ENCODE data around the gene DECR2. TPM values are rescaled to one million over a fixed set of nuclear protein-coding genes. Genes with fewer than 3 reads are reported as not detected.

DECR2 gene
- total RNA-seq, 1 experiment from 2014 or later = 52.6 TPM

GRCh38 chr16:397736-398332, 3.9 kb upstream of the DECR2 start:
- intact Hi-C loops (cut with micrococcal nuclease; ENCODE audit: unreplicated experiment) = no loop called here
- POLR2A ChIA-PET = no interaction called here
- 0 out of 2 replicates have a peak, but pooled peaks cover 4% of the 10 kb centered on the region for H3K4me1 ChIP-seq
- no peaks in the 10 kb centered on the region for H3K27me3 ChIP-seq (replicated peaks; ENCODE audit: control insufficient read depth, insufficient read depth, low read length)
- CTCF ChIA-PET = interaction anchor here (0.6 to 1.0 kb wide), 2 partner anchors 17 to 45 kb away, joined by 3 read pairs; partner anchors contain the start of gene AXIN1
- no peaks in the 10 kb centered on the region for H3K27me3 Mint-ChIP-seq (ENCODE audit: insufficient read depth, unreplicated experiment)
- H3K36me3 ChIP-seq (ENCODE audit: control insufficient read depth, insufficient read depth, low read length) = peaks cover 3% of the 10 kb centered on the region
- H3K9me3 Mint-ChIP-seq (ENCODE audit: unreplicated experiment) = no peaks in the 10 kb centered on the region
- no peaks in the 10 kb centered on the region for H3K9me3 ChIP-seq
- TF ChIP-seq, protein P1, sequence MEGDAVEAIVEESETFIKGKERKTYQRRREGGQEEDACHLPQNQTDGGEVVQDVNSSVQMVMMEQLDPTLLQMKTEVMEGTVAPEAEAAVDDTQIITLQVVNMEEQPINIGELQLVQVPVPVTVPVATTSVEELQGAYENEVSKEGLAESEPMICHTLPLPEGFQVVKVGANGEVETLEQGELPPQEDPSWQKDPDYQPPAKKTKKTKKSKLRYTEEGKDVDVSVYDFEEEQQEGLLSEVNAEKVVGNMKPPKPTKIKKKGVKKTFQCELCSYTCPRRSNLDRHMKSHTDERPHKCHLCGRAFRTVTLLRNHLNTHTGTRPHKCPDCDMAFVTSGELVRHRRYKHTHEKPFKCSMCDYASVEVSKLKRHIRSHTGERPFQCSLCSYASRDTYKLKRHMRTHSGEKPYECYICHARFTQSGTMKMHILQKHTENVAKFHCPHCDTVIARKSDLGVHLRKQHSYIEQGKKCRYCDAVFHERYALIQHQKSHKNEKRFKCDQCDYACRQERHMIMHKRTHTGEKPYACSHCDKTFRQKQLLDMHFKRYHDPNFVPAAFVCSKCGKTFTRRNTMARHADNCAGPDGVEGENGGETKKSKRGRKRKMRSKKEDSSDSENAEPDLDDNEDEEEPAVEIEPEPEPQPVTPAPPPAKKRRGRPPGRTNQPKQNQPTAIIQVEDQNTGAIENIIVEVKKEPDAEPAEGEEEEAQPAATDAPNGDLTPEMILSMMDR (IDR thresholded peaks at IDR 0.05; ENCODE audit: insufficient read depth in 1 of 2, low read depth in 1 of 2, low read length in 1 of 2, severe bottlenecking in 1 of 2, unreplicated experiment in 1 of 2) = no peak
- peak in 1 of 2 experiments; percentile 30 for DNase-seq
- H3K27ac Mint-ChIP-seq (ENCODE audit: unreplicated experiment) = no peak overlapping the region
- no peaks in the 10 kb centered on the region for H3K4me1 Mint-ChIP-seq (ENCODE audit: low read depth, unreplicated experiment)
- H3K4me3 Mint-ChIP-seq (ENCODE audit: unreplicated experiment) = peak overlapping the region; percentile 58
- no TSS peak for BruUV-seq (replicated peaks)
- peaks cover 30% of the 10 kb centered on the region for H3K36me3 Mint-ChIP-seq (ENCODE audit: insufficient read depth, unreplicated experiment)
- no peak overlapping the region for H3K4me3 ChIP-seq (ENCODE audit: low read depth, low read length)

DNA sequence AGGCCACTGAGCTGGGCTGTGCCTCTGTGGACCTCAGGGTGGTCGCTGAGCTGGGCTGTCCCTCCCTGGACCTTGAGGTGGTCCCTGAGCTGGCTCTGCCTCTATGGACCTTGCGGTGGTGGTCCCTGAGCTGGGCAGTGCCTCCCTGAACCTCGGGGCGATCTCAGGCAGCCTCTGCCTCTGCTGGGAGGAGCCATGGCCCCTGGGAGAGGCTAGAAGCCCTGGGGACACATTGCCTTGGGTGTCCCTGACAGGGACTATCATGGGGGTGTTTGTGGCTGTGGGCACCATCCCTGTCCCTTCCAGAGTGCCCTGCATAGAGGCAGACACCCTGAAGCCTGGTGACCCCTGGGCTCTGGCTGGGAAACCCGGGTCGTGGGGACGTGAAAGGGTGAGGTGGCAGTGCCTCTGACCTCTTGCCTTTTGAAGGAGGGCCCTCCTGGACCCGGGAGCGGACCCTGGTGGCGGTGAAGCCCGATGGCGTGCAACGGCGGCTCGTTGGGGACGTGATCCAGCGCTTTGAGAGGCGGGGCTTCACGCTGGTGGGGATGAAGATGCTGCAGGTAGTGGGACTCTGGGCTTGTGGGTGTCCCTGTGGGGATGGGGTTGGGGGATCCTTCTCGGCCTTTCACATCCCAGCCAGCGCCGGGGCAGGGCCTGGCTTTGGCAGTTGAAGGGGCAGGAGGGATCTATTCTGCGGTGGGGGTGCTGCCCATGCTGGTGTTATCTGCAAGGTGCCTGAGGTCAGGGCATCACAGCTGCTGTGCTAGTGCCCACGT, 2.9 kb upstream of the DECR2 start:
- no peak for DNase-seq
- Mint-ChIP-seq H3K9me3 (ENCODE audit: unreplicated experiment) (no peaks in the 10 kb centered on the region), H3K4me1 (ENCODE audit: low read depth, unreplicated experiment) (no peaks in the 10 kb centered on the region), H3K27ac (ENCODE audit: unreplicated experiment) (no peak overlapping the region), H3K27me3 (ENCODE audit: insufficient read depth, unreplicated experiment) (no peaks in the 10 kb centered on the region), H3K36me3 (ENCODE audit: insufficient read depth, unreplicated experiment) (peaks cover 30% of the 10 kb centered on the region), H3K4me3 (ENCODE audit: unreplicated experiment) (peak overlapping the region; percentile 58)
- H3K27me3 ChIP-seq (replicated peaks; ENCODE audit: control insufficient read depth, insufficient read depth, low read length) = no peaks in the 10 kb centered on the region
- ChIA-PET POLR2A (no interaction called here), CTCF (interaction anchor here (1.0 kb wide), 1 partner anchor 18 kb away, joined by 3 read pairs; no protein-coding TSS in a partner anchor)
- H3K4me3 ChIP-seq (ENCODE audit: low read depth, low read length) = no peak overlapping the region
- H3K4me1 ChIP-seq = peaks cover 11% of the 10 kb centered on the region; the same call in 1 of the 2 replicates
- peaks cover 3% of the 10 kb centered on the region for H3K36me3 ChIP-seq (ENCODE audit: control insufficient read depth, insufficient read depth, low read length)
- no peaks in the 10 kb centered on the region for H3K9me3 ChIP-seq
- TF ChIP-seq, protein P1 (IDR thresholded peaks at IDR 0.05; ENCODE audit: insufficient read depth in 1 of 2, low read depth in 1 of 2, low read length in 1 of 2, severe bottlenecking in 1 of 2, unreplicated experiment in 1 of 2) = no peak
- intact Hi-C loops (cut with micrococcal nuclease; ENCODE audit: unreplicated experiment) = no loop called here
- BruUV-seq (replicated peaks) = no TSS peak

DNA sequence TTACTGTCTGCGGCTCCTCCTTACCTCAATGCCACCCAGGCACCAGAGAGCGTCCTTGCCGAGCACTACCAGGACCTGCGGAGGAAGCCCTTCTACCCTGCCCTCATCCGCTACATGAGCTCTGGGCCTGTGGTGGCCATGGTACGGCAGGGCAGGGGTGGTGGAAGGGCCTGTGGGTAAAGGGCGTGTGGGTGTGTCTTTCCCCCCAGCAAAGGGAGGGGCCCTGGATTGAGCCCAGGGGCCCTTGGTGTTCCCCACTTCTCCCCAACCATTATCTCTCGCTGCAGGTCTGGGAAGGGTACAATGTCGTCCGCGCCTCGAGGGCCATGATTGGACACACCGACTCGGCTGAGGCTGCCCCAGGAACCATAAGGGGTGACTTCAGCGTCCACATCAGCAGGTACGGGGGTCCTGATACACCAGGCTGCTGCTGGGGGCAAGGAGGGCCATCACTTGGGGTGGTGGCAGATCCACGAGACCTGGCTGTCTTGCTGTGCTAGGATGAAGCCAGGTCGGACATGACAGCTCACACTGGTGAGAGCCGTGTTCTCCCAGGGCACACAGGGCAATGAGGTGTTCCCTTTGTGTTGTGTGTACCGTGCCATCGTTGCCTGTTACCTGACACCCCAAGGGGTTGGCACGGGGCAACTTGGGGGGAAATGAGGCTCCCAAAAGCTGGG, 2.2 kb upstream of the DECR2 start:
- CTCF ChIA-PET = no interaction called here

More for the DNA sequence above, 2.2 kb upstream of the DECR2 start:
- peak overlapping the region; percentile 24 for H3K4me3 Mint-ChIP-seq (ENCODE audit: unreplicated experiment)
- TF ChIP-seq, protein P1 (IDR thresholded peaks at IDR 0.05; ENCODE audit: insufficient read depth in 1 of 2, low read depth in 1 of 2, low read length in 1 of 2, severe bottlenecking in 1 of 2, unreplicated experiment in 1 of 2) = no peak
- Histone ChIP-seq H3K27me3 (replicated peaks; ENCODE audit: control insufficient read depth, insufficient read depth, low read length) (no peaks in the 10 kb centered on the region), H3K4me3 (ENCODE audit: low read depth, low read length) (no peak overlapping the region), H3K4me1 (peaks cover 11% of the 10 kb centered on the region; the same call in 1 of the 2 replicates), H3K9me3 (no peaks in the 10 kb centered on the region), H3K36me3 (ENCODE audit: control insufficient read depth, insufficient read depth, low read length) (peaks cover 3% of the 10 kb centered on the region)
- POLR2A ChIA-PET = no interaction called here
- no peaks in the 10 kb centered on the region for H3K9me3 Mint-ChIP-seq (ENCODE audit: unreplicated experiment)
- no peaks in the 10 kb centered on the region for H3K4me1 Mint-ChIP-seq (ENCODE audit: low read depth, unreplicated experiment)
- no peaks in the 10 kb centered on the region for H3K27me3 Mint-ChIP-seq (ENCODE audit: insufficient read depth, unreplicated experiment)
- intact Hi-C loops (cut with micrococcal nuclease; ENCODE audit: unreplicated experiment) = no loop called here
- no peak for DNase-seq
- peaks cover 30% of the 10 kb centered on the region for H3K36me3 Mint-ChIP-seq (ENCODE audit: insufficient read depth, unreplicated experiment)
- no peak overlapping the region for H3K27ac Mint-ChIP-seq (ENCODE audit: unreplicated experiment)
- no TSS peak for BruUV-seq (replicated peaks)
